Skeletal muscle cell (primary cell): Measurements from ENCODE around the gene CHST11.
A peak's percentile ranks its signal among the peaks of the same experiment; 100 is the strongest.

ENCODE experiments used
- DNase-seq: peaks from one replicate; pipeline ENCODE4 v3.0.0-alpha.2; 2010; ENCODE audit warnings: low read depth
- H3K4me3 ChIP-seq: 2 replicates; pipeline ENCODE4 v1.5.1; 2011; ENCODE audit warnings: low read depth, mild to moderate bottlenecking, control low read depth, low read length, moderate library complexity

CHST11 gene

GRCh38 chr12:104457746-104458693 lies 1.3 kb downstream of the CHST11 start:
- peak overlapping the region; percentile 80 for H3K4me3 ChIP-seq
- no peak for DNase-seq

- peak overlapping the region; percentile 80 for H3K4me3 ChIP-seq
- peak; percentile 6 for DNase-seq
These were observed 2.1 kb downstream of the CHST11 start for GRCh38 chr12:104458694-104459367.

- DNase-seq, result no peak
- no peak overlapping the region for H3K4me3 ChIP-seq
These were observed 2.7 kb downstream of the CHST11 start for GRCh38 chr12:104459368-104459909.

- no peak for DNase-seq
- no peak overlapping the region for H3K4me3 ChIP-seq
These were observed 3.4 kb downstream of the CHST11 start for GRCh38 chr12:104460041-104460719.

GRCh38 chr12:104460973-104461698 lies 4.4 kb downstream of the CHST11 start:
- no peak for DNase-seq
- no peak overlapping the region for H3K4me3 ChIP-seq

- no peak for DNase-seq
- no peak overlapping the region for H3K4me3 ChIP-seq
These were observed 5.6 kb downstream of the CHST11 start for GRCh38 chr12:104462325-104462724.

GRCh38 chr12:104462931-104463339 lies 6.2 kb downstream of the CHST11 start:
- no peak overlapping the region for H3K4me3 ChIP-seq
- no peak for DNase-seq

GRCh38 chr12:104463368-104463767 lies 6.6 kb downstream of the CHST11 start:
- no peak overlapping the region for H3K4me3 ChIP-seq
- DNase-seq, result no peak

GRCh38 chr12:104464899-104465298 lies 8.2 kb downstream of the CHST11 start:
- no peak for DNase-seq
- no peak overlapping the region for H3K4me3 ChIP-seq

- no peak for DNase-seq
- H3K4me3 ChIP-seq, result no peak overlapping the region
These were observed 10.1 kb downstream of the CHST11 start for GRCh38 chr12:104466709-104467345.

- no peak overlapping the region for H3K4me3 ChIP-seq
- no peak for DNase-seq
These were observed 10.6 kb downstream of the CHST11 start for GRCh38 chr12:104467346-104467837.

GRCh38 chr12:104468371-104468770 lies 11.6 kb downstream of the CHST11 start:
- H3K4me3 ChIP-seq, result no peak overlapping the region
- DNase-seq, result no peak

GRCh38 chr12:104469066-104469465 lies 12.3 kb downstream of the CHST11 start:
- DNase-seq, result no peak
- no peak overlapping the region for H3K4me3 ChIP-seq

GRCh38 chr12:104469523-104469922 lies 12.8 kb downstream of the CHST11 start:
- DNase-seq, result no peak
- no peak overlapping the region for H3K4me3 ChIP-seq

- H3K4me3 ChIP-seq, result no peak overlapping the region
- no peak for DNase-seq
These were observed 13.8 kb downstream of the CHST11 start for GRCh38 chr12:104470521-104470920.

- no peak overlapping the region for H3K4me3 ChIP-seq
- no peak for DNase-seq
These were observed 14.6 kb downstream of the CHST11 start for GRCh38 chr12:104471336-104471735.

- H3K4me3 ChIP-seq, result no peak overlapping the region
- no peak for DNase-seq
These were observed 16.0 kb downstream of the CHST11 start for GRCh38 chr12:104472748-104473147.

- no peak for DNase-seq
- H3K4me3 ChIP-seq, result no peak overlapping the region
These were observed 16.7 kb downstream of the CHST11 start for GRCh38 chr12:104473374-104473983.
